Measurements from ENCODE around the gene LEKR1.

GRCh38 chr3:156781310-156782230 lies 44.6 kb upstream of the LEKR1 start:
- TF ChIP-seq CTCF (IDR thresholded peaks at IDR 0.05; ENCODE audit: insufficient read depth, low read depth, low read length) (no peak), EZH2 (IDR thresholded peaks at IDR 0.05; ENCODE audit: insufficient read depth, low read length) (no peak)
